ENCODE measurements around the gene RIPOR3.
"Not testable (repeated sequence)": the region's sequence is repeated elsewhere in the genome, so short reads cannot be mapped to it uniquely, and the experiment has no call there.

Gene RIPOR3

DNA sequence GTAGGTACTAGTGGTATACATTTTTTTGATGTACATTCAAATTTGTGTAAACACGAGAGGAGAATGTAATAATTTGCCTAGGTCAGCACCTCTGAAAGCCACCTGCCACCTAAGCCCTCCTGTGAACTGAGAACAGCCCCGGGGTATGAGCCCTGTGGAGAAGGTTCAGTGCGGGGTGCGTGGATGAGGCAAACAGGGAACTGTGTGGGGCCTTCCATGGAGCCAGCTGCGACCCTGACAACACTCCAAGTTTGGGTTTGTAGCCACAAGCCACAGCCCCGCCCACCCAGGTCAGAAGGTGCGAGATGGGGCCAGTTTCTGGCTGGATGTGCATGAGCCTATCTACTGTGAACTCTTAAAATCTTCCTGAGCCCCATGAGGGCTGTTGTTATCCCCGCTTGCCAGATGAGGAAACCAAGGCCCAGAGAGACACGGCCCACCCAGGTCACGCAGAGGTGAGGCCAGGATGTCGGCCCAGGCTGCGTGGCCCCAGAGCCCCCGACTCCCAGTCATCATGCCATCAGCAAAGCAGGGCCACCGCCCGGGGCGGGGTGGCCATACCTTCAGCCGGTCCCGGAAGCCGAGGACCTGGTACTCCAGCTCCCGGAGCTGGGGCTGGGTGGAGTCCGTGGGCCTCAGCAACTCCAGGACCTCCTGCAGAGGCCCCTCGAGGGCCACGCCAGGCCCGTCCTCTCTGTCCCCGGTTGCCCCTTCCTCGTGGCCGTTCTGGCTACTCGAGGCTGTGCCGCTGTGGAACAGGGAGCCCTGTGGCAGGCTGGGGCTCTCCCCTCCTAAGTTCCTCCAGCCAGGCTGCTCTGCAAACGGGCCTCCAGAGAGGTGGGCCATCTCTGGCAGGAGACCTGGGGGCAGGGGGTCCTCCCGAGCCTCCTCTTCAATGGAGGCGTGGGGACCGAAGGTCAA is 89.6 kb downstream of the RIPOR3 start:
- DNase-seq = no peak

DNA sequence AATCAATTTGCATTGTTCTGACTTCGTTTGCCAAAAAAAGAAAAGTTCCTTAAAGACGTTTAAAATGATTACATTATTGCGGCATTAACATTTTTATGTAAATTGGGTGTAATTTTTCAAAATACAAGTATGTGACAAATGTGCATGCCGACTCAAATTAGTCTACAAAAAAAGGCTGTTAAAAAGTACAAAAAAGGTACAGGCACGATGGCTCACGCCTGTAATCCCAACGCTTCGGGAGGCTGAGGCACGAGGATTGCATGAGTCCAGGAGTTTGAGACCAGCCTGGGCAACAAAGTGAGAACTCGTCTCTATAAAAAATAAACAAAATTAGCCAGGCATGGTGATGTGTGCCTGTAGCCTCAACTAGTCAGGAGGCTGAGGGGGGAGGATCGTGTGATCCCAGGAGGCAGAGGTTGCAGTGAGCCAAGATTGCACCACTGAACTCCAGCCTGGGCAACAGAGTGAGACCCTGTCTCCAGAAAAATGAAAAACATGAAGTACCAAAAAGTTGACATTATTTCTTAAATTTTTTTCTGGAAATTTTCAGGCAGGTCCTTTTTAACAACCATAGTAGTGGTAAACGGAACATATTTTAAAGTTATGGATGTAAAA is 91.0 kb downstream of the RIPOR3 start:
- DNase-seq = no peak

GRCh38 chr20:50598768-50599167 is 92.6 kb downstream of the RIPOR3 start:
- not testable (repeated sequence) for DNase-seq

DNA sequence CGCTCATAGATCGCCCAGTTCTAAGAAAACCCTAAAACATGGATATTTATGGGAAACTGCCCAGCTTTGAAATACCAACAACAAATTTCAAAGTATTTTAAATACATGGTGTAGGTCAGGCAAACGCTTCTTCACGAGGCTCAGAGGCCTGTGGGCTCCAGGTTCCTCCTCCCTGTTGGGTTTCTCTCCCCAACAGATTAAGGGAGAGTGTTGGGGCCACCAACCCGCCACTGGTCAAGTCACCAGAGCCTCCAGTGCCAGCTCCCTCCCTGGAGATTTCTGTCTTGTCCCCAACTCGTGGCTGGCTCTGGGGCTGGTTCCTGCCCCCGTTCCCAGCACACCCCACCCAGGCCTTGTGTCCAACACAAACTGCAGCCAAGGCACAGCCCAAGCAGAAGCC is 93.3 kb downstream of the RIPOR3 start:
- no peak for DNase-seq

- no peak for DNase-seq
These were observed 93.9 kb downstream of the RIPOR3 start for GRCh38 chr20:50597406-50597969.

- DNase-seq = no peak
These were observed 94.7 kb downstream of the RIPOR3 start for GRCh38 chr20:50596694-50597021.

DNA sequence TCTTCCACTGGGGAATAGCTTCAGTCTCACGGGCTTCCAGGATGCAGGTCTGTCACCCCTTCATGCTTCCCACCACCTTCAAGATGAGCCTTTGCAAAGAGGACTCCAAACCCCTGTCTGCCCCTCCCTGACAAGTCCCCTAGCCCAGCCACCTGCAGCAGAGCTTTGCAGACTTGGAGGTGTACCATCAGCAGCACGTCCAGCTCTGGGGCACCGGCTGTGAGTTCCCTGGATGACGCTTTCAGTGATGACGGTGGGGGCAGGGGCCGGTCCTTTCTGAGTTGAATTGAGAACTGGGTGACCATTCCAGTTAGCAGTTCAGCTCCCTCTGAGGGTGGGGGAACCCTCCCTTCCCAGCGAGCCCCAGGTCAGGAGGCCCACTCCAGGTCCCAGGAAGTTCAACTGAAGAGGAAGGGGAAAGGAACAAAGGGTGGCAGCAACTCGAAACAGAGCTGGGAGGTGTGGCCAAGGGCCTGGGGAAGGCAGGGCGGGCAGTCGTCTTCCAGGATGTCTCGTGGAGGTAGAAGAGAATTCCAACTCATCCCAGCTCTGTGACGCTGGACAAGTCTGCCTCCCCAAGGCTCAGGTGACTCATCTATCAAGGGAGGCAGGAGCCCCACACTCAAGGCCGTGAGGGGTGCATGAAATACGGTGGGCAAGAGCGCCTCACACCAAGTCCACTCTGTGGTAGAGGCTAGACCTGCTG is 95.2 kb downstream of the RIPOR3 start:
- DNase-seq = no peak

DNA sequence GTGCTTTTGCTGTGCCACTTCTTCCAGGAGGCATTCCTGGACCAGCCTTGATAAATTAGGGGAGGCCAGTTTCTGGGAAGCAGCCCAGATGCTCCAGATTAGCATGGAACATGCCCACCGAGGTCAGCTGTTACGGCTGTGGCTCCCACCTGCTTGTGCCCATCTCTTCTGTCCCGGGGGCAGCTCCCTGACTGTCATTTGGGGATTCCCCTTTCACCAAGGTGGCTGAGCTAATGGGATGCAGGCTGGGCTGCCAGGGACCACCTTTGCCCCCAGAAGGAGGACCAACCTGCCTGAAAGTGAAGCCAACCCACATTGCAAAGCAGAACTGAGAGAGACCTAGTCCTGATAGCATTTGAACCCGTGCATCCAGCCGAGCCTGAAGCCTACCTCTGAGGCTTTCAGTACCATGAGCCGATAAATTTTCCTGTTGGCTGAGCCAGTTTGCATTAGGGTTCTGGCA is 95.9 kb downstream of the RIPOR3 start:
- DNase-seq = no peak

GRCh38 chr20:50594591-50595432 is 96.5 kb downstream of the RIPOR3 start:
- DNase-seq = no peak

GRCh38 chr20:50594231-50594590 is 97.1 kb downstream of the RIPOR3 start:
- DNase-seq = no peak

DNA sequence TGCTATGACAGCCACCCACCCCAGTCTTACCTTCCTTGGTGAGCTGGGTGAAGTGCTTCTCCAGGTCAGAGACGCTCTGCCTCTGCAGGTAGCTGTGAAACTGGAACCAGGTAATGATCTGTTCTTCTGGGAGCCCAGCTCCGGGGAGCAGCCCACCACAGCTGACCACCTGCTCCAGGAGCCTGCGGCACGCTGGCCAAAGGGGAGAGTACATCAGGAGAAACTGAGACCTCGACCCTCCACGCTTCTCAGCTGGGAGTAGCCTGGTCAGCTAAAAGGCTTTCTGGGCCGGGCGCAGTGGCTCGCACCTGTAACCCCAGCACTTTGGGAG is 98.4 kb downstream of the RIPOR3 start:
- no peak for DNase-seq

DNA sequence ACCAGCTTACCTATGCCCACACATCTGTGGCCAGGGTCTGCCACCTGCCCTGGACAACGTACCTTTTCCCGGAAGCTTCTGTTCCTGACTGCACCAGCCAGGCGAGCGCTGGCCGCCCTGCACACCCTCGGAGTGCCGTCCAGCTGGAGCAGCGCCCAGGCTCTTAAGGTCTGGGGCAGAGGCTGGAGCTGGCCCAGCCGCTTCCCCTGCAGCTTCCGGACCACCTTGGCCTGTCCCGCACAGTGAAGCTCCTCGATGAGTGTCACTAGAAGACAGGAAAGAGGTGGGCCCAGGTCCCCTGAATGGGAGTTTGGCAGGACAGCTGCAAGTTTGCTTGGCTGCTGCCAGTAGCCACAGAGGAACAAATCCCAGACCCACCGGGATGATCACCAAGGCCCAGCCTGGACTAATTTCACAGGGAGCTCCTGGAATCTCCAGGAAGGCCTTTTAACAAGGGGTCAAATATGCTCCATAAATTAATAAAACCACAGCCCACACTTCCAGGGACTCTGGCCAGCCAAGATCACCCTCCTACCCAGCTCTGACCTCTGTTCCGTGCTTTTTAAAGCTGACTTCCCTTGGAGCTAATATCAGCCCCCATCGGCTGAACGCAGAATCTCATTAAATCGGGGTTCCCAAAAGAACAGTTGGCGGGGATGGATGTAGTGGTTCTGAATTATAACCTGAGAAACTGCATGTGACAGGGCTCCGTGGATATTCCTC is 98.9 kb downstream of the RIPOR3 start:
- no peak for DNase-seq

- no peak for DNase-seq
These were observed 100.0 kb downstream of the RIPOR3 start for GRCh38 chr20:50591233-50591852.

GRCh38 chr20:50590348-50590664 is 101.0 kb downstream of the RIPOR3 start:
- no peak for DNase-seq

- DNase-seq = no peak
These were observed 101.6 kb downstream of the RIPOR3 start for GRCh38 chr20:50589548-50590347.

- DNase-seq = peak; percentile 56 to 57
These were observed 103.2 kb downstream of the RIPOR3 start for GRCh38 chr20:50588034-50588736.

GRCh38 chr20:50587291-50587961 is 103.9 kb downstream of the RIPOR3 start:
- no peak for DNase-seq

DNA sequence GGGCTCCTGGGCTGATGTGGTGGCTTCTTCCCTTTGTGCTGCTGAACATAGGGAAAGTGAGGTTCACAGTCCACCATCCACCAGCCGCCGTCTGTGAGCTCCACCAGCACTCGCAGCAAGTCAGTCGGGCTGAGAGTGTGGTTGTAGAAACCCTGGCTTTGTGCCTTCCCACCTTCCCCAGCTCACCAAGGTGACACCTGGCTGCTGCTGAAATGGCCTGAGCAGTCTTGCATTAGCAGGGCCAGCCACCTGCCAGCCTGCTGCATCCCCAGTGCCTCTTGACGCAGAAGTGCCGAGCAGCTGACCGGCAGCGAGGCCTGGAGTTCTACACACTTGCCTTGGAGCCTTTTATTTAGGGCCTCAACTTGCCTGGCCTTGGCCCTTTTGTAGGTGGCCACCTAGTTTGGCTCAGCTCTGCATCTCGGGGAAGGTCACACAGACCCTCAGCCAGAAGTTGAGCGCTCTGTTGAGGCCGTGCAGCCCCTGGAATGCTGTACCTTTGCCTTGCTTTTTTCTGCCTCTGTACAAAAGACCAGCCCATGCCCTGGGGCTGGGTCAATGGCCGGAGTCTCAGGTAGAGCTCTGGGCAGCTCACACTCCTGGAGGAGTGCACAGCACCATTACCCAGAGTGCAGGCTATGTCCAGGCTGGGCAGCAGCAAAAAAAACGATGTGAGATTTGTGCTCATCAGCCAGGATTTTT is 104.7 kb downstream of the RIPOR3 start:
- DNase-seq = no peak

DNA sequence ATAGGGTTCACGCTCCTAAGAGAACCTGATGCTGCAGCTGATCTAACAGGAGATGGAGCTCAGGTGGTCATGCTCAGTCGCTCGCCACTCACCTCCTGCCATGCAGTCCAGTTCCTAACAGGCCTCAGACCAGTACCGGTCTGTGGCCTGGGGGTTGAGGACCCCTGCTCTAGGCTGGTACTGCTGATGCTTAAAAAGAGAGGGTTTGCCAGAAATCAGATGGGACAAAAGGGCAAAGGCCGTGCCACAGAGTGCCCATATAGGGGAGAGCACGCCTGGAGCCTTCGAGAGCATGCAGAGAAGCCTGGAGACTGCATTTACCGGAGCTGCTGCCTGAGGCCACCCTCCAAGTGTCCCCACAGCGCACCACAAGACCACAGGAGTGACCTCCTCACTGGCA is 105.7 kb downstream of the RIPOR3 start:
- DNase-seq = no peak

All from Kasumi-1 (cell line).